ENCODE measurements around the gene KCNQ5. TPM values are rescaled to one million over a fixed set of nuclear protein-coding genes. Genes with fewer than 3 reads are reported as not detected.

The KCNQ5 gene
- total RNA-seq, 1 donor from 2014 or later, result 0.11 TPM

DNA sequence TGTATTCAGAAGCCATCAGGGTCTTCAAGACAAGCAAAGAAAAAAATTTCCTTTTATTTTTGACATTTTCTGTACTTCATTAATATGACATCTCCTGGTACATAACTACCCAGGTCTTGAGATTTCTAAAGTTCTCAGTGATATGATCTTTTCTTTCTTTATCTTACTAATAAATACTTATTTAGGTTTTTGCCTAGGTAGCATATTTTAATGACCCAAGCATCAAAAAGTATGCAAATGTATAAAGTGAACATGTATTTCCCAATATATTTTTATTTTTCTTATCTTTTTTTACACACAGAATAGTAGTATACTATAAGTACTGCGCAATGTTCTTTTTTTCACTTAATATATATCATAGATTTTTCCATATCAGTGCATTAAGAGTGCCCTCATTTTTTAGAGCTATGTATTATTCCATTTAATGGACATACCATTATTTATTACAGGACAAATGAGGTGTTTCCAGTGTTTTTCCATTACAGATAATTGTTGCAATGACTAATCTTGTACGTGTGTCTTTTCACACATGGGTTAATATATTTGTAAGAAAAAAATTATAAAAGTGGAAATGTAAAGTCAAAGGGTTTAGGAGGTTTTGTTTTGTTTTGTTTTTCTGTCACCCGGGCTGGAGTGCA, 107.0 kb downstream of the KCNQ5 start:
- Histone ChIP-seq H3K27me3 (ENCODE audit: low read depth) (no peaks in the 10 kb centered on the region), H3K36me3 (no peaks in the 10 kb centered on the region), H3K9me3 (replicated peaks) (peaks cover 18% of the 10 kb centered on the region), H3K4me1 (no peaks in the 10 kb centered on the region), H3K4me3 (no peak overlapping the region), H3K27ac (replicated peaks) (no peak overlapping the region)
- TF ChIP-seq, protein P1, sequence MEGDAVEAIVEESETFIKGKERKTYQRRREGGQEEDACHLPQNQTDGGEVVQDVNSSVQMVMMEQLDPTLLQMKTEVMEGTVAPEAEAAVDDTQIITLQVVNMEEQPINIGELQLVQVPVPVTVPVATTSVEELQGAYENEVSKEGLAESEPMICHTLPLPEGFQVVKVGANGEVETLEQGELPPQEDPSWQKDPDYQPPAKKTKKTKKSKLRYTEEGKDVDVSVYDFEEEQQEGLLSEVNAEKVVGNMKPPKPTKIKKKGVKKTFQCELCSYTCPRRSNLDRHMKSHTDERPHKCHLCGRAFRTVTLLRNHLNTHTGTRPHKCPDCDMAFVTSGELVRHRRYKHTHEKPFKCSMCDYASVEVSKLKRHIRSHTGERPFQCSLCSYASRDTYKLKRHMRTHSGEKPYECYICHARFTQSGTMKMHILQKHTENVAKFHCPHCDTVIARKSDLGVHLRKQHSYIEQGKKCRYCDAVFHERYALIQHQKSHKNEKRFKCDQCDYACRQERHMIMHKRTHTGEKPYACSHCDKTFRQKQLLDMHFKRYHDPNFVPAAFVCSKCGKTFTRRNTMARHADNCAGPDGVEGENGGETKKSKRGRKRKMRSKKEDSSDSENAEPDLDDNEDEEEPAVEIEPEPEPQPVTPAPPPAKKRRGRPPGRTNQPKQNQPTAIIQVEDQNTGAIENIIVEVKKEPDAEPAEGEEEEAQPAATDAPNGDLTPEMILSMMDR (IDR thresholded peaks at IDR 0.05; ENCODE audit: borderline replicate concordance), result no peak
- no peak for DNase-seq
- intact Hi-C loops (cut with micrococcal nuclease), result no loop called here

DNA sequence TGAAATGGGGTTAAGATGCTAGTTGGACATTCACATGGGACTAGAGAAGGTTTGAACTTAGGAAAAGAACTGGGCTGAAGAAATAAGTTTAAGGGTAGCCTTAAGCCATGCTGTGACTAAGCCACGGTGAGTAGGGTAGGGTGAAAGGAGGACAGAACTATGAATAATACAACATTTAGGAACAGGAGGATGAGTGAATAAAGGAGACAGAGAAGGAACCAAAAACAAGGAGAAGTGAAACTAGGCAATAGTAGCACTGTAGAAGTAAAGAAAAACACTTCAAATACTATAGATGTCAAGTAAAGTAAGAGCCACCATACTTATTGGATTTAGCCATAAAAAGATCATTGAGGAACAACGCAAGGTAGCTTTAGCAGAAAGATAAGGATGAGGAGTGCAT, 111.2 kb downstream of the KCNQ5 start:
- Histone ChIP-seq H3K4me3 (no peak overlapping the region), H3K4me1 (no peaks in the 10 kb centered on the region), H3K9me3 (replicated peaks) (peaks cover 18% of the 10 kb centered on the region), H3K36me3 (no peaks in the 10 kb centered on the region), H3K27ac (replicated peaks) (no peak overlapping the region), H3K27me3 (ENCODE audit: low read depth) (no peaks in the 10 kb centered on the region)
- TF ChIP-seq, protein P1 (IDR thresholded peaks at IDR 0.05; ENCODE audit: borderline replicate concordance), result no peak
- no peak for DNase-seq
- intact Hi-C loops (cut with micrococcal nuclease), result no loop called here

DNA sequence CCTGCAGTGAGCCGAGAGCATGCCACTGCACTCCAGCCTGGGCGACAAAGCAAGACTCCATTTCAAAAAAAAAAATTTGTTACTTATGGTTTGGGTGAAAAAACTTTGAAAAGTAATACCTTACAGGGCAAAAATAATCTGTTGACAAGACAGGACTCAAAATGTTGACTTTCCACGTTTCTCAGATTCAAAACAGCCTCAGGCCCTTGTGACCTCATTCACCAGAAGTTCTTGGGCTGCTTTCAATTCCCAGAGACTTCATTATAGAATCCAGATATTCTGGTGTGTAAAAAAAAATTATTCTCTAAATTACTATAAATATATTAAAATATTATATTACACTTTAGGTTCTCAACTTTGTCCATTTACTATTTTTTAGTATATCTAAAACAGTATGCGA, 116.2 kb downstream of the KCNQ5 start:
- TF ChIP-seq, protein P1 (IDR thresholded peaks at IDR 0.05; ENCODE audit: borderline replicate concordance), result no peak
- intact Hi-C loops (cut with micrococcal nuclease), result no loop called here
- Histone ChIP-seq H3K36me3 (no peaks in the 10 kb centered on the region), H3K27me3 (ENCODE audit: low read depth) (no peaks in the 10 kb centered on the region), H3K4me1 (no peaks in the 10 kb centered on the region), H3K27ac (replicated peaks) (no peak overlapping the region), H3K9me3 (replicated peaks) (no peaks in the 10 kb centered on the region), H3K4me3 (no peak overlapping the region)
- no peak for DNase-seq

DNA sequence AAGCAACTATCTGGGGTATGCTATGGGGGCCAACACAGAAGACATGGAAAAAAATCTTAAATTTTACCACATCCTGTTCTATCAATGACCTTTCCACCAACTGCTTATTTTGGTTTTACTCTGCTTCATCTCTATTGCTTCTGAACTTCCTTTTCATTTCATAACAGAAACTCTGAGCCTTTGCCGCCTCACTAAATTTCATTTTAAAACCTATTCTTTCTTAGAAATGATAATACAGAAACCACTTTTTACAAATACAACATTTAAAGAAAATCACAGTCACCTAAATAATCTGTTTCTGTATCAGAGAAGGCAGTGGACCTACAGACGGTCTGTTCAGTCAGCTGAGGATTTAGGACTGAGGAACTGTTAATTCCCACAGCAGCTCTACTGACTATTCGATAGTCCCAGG, 117.5 kb downstream of the KCNQ5 start:
- no peaks in the 10 kb centered on the region for H3K27me3 ChIP-seq (ENCODE audit: low read depth)
- no peaks in the 10 kb centered on the region for H3K4me1 ChIP-seq
- DNase-seq, result no peak
- intact Hi-C loops (cut with micrococcal nuclease), result no loop called here
- no peaks in the 10 kb centered on the region for H3K9me3 ChIP-seq (replicated peaks)
- TF ChIP-seq, protein P1 (IDR thresholded peaks at IDR 0.05; ENCODE audit: borderline replicate concordance), result no peak
- no peak overlapping the region for H3K4me3 ChIP-seq
- H3K27ac ChIP-seq (replicated peaks), result no peak overlapping the region
- H3K36me3 ChIP-seq, result no peaks in the 10 kb centered on the region

DNA sequence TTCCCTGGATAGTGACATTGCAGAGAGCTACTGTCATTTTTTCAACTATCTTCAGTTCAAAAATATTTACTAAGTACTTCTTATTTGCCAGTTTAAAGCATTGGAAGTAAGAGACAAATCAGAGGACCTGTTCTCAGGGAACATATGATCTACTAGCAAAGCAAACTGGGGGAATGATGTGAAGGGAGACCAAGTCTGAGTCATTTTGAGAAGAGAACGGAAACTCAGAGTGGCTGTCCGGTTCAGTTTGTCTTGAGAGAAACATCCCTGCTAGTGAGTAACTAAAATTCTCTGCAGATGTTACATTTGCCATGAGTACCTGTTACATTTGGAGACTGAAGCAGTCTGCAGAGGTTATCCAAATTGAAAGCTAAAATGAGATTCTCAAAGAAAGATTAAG, 118.3 kb downstream of the KCNQ5 start:
- TF ChIP-seq, protein P1 (IDR thresholded peaks at IDR 0.05; ENCODE audit: borderline replicate concordance), result no peak
- intact Hi-C loops (cut with micrococcal nuclease), result no loop called here
- Histone ChIP-seq H3K4me1 (no peaks in the 10 kb centered on the region), H3K9me3 (replicated peaks) (no peaks in the 10 kb centered on the region), H3K4me3 (no peak overlapping the region), H3K27ac (replicated peaks) (no peak overlapping the region), H3K36me3 (no peaks in the 10 kb centered on the region), H3K27me3 (ENCODE audit: low read depth) (no peaks in the 10 kb centered on the region)
- no peak for DNase-seq
